Measurements from ENCODE around the gene ZSCAN29. TPM values are rescaled to one million over a fixed set of nuclear protein-coding genes. Genes with fewer than 3 reads are reported as not detected.
"Not testable (repeated sequence)": the region's sequence is repeated elsewhere in the genome, so short reads cannot be mapped to it uniquely, and the experiment has no call there.

Gene ZSCAN29
- total and polyA plus RNA-seq, 2 experiments from 2014 or later, result 5.8 to 18.7 TPM

GRCh38 chr15:43404130-43404529, 33.3 kb upstream of the ZSCAN29 start:
- in situ Hi-C loops (cut with MboI), result no loop called here
- no peaks in the 10 kb centered on the region for H3K27me3 ChIP-seq (replicated peaks; ENCODE audit: insufficient read depth)
- no peaks in the 10 kb centered on the region for H4K20me1 ChIP-seq (ENCODE audit: insufficient read depth)

GRCh38 chr15:43403616-43404015, 32.8 kb upstream of the ZSCAN29 start:
- no peak for TF ChIP-seq EZH2 (IDR thresholded peaks at IDR 0.05; ENCODE audit: insufficient read depth, poor library complexity, severe bottlenecking)
- TF ChIP-seq EZH2phosphoT487 (IDR thresholded peaks at IDR 0.05; ENCODE audit: insufficient read depth, low read depth), result no peak
- no peak overlapping the region for H3K9ac ChIP-seq
- no peak overlapping the region for H3K4me2 ChIP-seq (ENCODE audit: unreplicated experiment)
- peaks cover 46% of the 10 kb centered on the region for H3K36me3 ChIP-seq (ENCODE audit: low read depth)
- H4K20me1 ChIP-seq (ENCODE audit: insufficient read depth), result no peaks in the 10 kb centered on the region
- no peaks in the 10 kb centered on the region for H3K79me2 ChIP-seq (ENCODE audit: insufficient read depth)
- H3K9me3 ChIP-seq (ENCODE audit: low read depth), result no peaks in the 10 kb centered on the region
- H3K4me3 ChIP-seq, result no peak overlapping the region
- WGBS, 2 experiments (ENCODE audit: low coverage in 1 of 2, low lambda C conversion rate in 2 of 2, missing lambda C conversion rate in 2 of 2), result 92 to 98% methylated on average over 8 of the region's 8 CpGs
- in situ Hi-C loops (cut with MboI), result no loop called here
- no peak overlapping the region for H3K27ac ChIP-seq
- DNase-seq, result no peak
- peaks cover 13% of the 10 kb centered on the region for H3F3A ChIP-seq (ENCODE audit: insufficient read depth)
- H3K4me1 ChIP-seq (ENCODE audit: insufficient read depth), result no peaks in the 10 kb centered on the region
- H3K9me2 ChIP-seq (ENCODE audit: insufficient read depth), result no peaks in the 10 kb centered on the region
- H3K27me3 ChIP-seq (replicated peaks; ENCODE audit: insufficient read depth), result no peaks in the 10 kb centered on the region
- H2AFZ ChIP-seq, result no peak overlapping the region

More at GRCh38 chr15:43404130-43404529, 33.3 kb upstream of the ZSCAN29 start:
- H3K27ac ChIP-seq, result no peak overlapping the region
- no peaks in the 10 kb centered on the region for H3K9me2 ChIP-seq (ENCODE audit: insufficient read depth)
- peaks cover 51% of the 10 kb centered on the region for H3K36me3 ChIP-seq (ENCODE audit: low read depth)
- H3K79me2 ChIP-seq (ENCODE audit: insufficient read depth), result no peaks in the 10 kb centered on the region
- no peak for DNase-seq
- no peak overlapping the region for H2AFZ ChIP-seq
- no peak overlapping the region for H3K4me2 ChIP-seq (ENCODE audit: unreplicated experiment)
- peaks cover 13% of the 10 kb centered on the region for H3F3A ChIP-seq (ENCODE audit: insufficient read depth)
- WGBS, 2 experiments (ENCODE audit: low coverage in 1 of 2, low lambda C conversion rate in 2 of 2, missing lambda C conversion rate in 2 of 2), result 86 to 88% methylated on average over 5 of the region's 5 CpGs
- no peaks in the 10 kb centered on the region for H3K4me1 ChIP-seq (ENCODE audit: insufficient read depth)
- no peak overlapping the region for H3K9ac ChIP-seq
- H3K9me3 ChIP-seq (ENCODE audit: low read depth), result no peaks in the 10 kb centered on the region
- TF ChIP-seq EZH2 (IDR thresholded peaks at IDR 0.05; ENCODE audit: insufficient read depth, poor library complexity, severe bottlenecking), result no peak
- no peak for TF ChIP-seq EZH2phosphoT487 (IDR thresholded peaks at IDR 0.05; ENCODE audit: insufficient read depth, low read depth)
- H3K4me3 ChIP-seq, result no peak overlapping the region

DNA sequence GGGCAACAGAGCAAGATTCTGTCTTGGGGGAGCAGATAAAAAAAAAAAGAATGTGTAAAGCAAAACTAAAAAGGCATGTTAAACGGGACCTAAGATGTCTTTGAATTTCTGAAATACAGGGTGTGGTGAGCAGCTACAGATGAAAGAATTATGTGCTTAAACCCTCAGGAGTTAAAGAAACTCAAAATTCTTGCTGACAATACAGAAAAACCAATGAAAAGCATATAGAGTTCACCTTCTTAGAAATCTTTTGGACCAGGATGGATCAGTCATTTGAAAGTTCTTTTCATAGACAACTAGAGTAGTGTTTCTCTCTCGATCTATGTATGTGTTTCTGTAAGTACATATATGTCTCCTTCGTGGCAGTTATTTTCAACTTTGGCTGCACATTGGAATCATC, 31.4 kb upstream of the ZSCAN29 start:
- Histone ChIP-seq H3K9me3 (ENCODE audit: low read depth) (no peaks in the 10 kb centered on the region), H3K27ac (no peak overlapping the region), H3F3A (ENCODE audit: insufficient read depth) (peaks cover 13% of the 10 kb centered on the region), H3K27me3 (replicated peaks; ENCODE audit: insufficient read depth) (no peaks in the 10 kb centered on the region), H3K4me3 (no peak overlapping the region), H3K4me1 (ENCODE audit: insufficient read depth) (no peaks in the 10 kb centered on the region), H3K79me2 (ENCODE audit: insufficient read depth) (no peaks in the 10 kb centered on the region), H3K36me3 (ENCODE audit: low read depth) (peaks cover 42% of the 10 kb centered on the region), H3K9ac (no peak overlapping the region), H3K4me2 (ENCODE audit: unreplicated experiment) (no peak overlapping the region), H3K9me2 (ENCODE audit: insufficient read depth) (no peaks in the 10 kb centered on the region), H2AFZ (no peak overlapping the region), H4K20me1 (ENCODE audit: insufficient read depth) (no peaks in the 10 kb centered on the region)
- TF ChIP-seq EZH2 (IDR thresholded peaks at IDR 0.05; ENCODE audit: insufficient read depth, poor library complexity, severe bottlenecking) (no peak), EZH2phosphoT487 (IDR thresholded peaks at IDR 0.05; ENCODE audit: insufficient read depth, low read depth) (no peak)
- in situ Hi-C loops (cut with MboI), result no loop called here
- 78 to 82% methylated on average over 3 of the region's 3 CpGs for WGBS, 2 experiments (ENCODE audit: low coverage in 1 of 2, low lambda C conversion rate in 2 of 2, missing lambda C conversion rate in 2 of 2)
- DNase-seq, result no peak

DNA sequence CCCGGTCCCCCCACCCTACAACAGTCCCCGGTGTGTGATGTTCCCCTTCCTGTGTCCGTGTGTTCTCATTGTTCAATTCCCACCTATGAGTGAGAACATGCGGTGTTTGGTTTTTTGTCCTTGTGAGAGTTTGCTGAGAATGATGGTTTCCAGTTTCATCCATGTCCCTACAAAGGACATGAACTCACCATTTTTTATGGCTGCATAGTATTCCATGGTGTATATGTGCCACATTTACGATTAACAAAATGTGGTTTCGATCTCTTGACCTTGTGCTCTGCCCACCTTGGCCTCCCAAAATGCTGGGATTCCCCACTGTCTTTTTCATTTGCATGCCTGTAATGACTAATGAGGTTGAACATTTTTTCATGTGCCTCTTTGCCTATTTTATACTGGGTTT, 22.7 kb upstream of the ZSCAN29 start:
- H2AFZ ChIP-seq; H3K9me2 ChIP-seq (ENCODE audit: insufficient read depth); H4K20me1 ChIP-seq (ENCODE audit: insufficient read depth); H3K4me3 ChIP-seq; H3K4me2 ChIP-seq (ENCODE audit: unreplicated experiment); in situ Hi-C loops (cut with MboI); H3K27me3 ChIP-seq (replicated peaks; ENCODE audit: insufficient read depth); H3K27ac ChIP-seq; H3K9me3 ChIP-seq (ENCODE audit: low read depth); H3K79me2 ChIP-seq (ENCODE audit: insufficient read depth); H3K4me1 ChIP-seq (ENCODE audit: insufficient read depth); H3K9ac ChIP-seq; H3F3A ChIP-seq (ENCODE audit: insufficient read depth); DNase-seq: not testable (repeated sequence)
- H3K36me3 ChIP-seq (ENCODE audit: low read depth), result peaks cover 11% of the 10 kb centered on the region; the same call in 1 of the 2 replicates
- WGBS, 2 experiments (ENCODE audit: low coverage in 1 of 2, low lambda C conversion rate in 2 of 2, missing lambda C conversion rate in 2 of 2), result 93 to 99% methylated on average over 6 of the region's 6 CpGs

DNA sequence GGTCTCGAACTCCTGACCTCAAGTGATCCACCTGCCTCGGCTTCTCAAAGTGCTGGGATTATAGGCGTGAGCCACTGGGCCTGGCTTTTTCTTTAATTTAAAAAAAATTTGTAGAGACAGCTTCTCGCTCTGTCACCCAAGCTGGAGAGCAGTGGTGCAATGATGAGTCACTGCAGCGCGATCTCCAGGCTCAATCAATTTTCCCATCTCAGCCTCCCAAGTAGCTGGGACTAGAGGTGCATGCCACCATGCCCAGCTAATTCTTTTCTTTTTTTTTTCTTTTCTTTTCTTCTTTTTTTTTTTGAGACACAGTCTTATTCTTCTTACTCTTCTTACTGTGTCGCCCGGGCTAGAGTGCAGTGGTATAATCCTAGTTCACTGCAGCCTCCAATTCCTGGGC, 19.9 kb upstream of the ZSCAN29 start:
- Histone ChIP-seq H3K4me2 (ENCODE audit: unreplicated experiment) (no peak overlapping the region), H3K27me3 (replicated peaks; ENCODE audit: insufficient read depth) (no peaks in the 10 kb centered on the region), H4K20me1 (ENCODE audit: insufficient read depth) (no peaks in the 10 kb centered on the region), H3K27ac (no peak overlapping the region), H2AFZ (no peak overlapping the region), H3K9me3 (ENCODE audit: low read depth) (no peaks in the 10 kb centered on the region), H3K4me1 (ENCODE audit: insufficient read depth) (no peaks in the 10 kb centered on the region), H3K79me2 (ENCODE audit: insufficient read depth) (no peaks in the 10 kb centered on the region), H3K9ac (no peak overlapping the region), H3K36me3 (ENCODE audit: low read depth) (0 out of 2 replicates have a peak, but pooled peaks cover 5% of the 10 kb centered on the region), H3K9me2 (ENCODE audit: insufficient read depth) (no peaks in the 10 kb centered on the region), H3K4me3 (no peak overlapping the region), H3F3A (ENCODE audit: insufficient read depth) (no peaks in the 10 kb centered on the region)
- WGBS, 2 experiments (ENCODE audit: low coverage in 1 of 2, low lambda C conversion rate in 2 of 2, missing lambda C conversion rate in 2 of 2), result 90 to 96% methylated on average over 8 of the region's 8 CpGs
- peak; percentile 28 for DNase-seq
- TF ChIP-seq EZH2phosphoT487 (IDR thresholded peaks at IDR 0.05; ENCODE audit: insufficient read depth, low read depth) (no peak), EZH2 (IDR thresholded peaks at IDR 0.05; ENCODE audit: insufficient read depth, poor library complexity, severe bottlenecking) (no peak)
- in situ Hi-C loops (cut with MboI), result no loop called here

Data from GM23248 (cell line).